HG02588 (cell line): Measurements from ENCODE around the gene TEX47.

Experiments used
- ATAC-seq: cut with Tn5 transposase; IDR thresholded peaks from one replicate; pipeline ENCODE4 v1.9.1; 2021; ENCODE audit warnings: mild to moderate bottlenecking, moderate library complexity; ENCODE audit not compliant: unreplicated experiment

The TEX47 gene

GRCh38 chr7:88756802-88757201 lies 38.7 kb downstream of the TEX47 start:
- ATAC-seq, result no peak

DNA sequence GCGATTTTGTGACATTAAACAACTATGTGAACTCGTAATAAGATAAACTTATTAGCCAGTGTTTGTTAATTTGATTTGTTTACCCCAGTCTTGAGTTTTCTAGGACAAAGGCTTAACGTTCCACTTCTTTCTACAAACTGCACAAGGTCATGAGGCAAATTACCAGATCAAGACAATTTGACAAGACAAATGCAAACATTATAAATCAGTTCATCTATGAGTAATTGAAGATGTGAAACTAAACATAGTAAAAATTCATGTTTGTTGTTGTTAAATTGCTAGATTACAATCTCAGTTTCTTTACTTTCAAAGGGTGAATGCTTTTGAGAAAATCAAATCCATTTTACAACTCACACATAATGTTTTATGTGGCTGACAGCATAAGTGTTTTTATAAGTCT lies 49.4 kb downstream of the TEX47 start:
- no peak for ATAC-seq
